HepG2 (cell line): ENCODE measurements around the gene DIP2C. TPM values are rescaled to one million over a fixed set of nuclear protein-coding genes. Genes with fewer than 3 reads are reported as not detected.

Experiments
- ARID4A ChIP-seq: sonication (generic); formaldehyde crosslinking; IDR thresholded peaks from 2 replicates; pipeline ENCODE4 v1.5.0; 2020; ENCODE audit warnings: mild to moderate bottlenecking, missing genetic modification reagents, borderline replicate concordance
- ATM ChIP-seq: fragments of 450-650 bp; IDR thresholded peaks from 2 replicates; pipeline ENCODE4 v1.7.1; 2017; ENCODE audit warnings: mild to moderate bottlenecking, borderline replicate concordance
- FOXA1 ChIP-seq, 2 experiments: fragments of 450-650 bp in 1 of 2; sonication (generic) in 1 of 2; formaldehyde crosslinking in 1 of 2; IDR thresholded peaks; 2 replicates each; pipeline versions ENCODE4 v1.4.0 to v1.6.1; 2016 to 2020; ENCODE audit warnings: missing genetic modification reagents in 1 of 2
- FUBP1 ChIP-seq: sonication (generic); formaldehyde crosslinking; IDR thresholded peaks from 2 replicates; pipeline ENCODE4 v1.5.1; 2020; ENCODE audit warnings: missing genetic modification reagents, mild to moderate bottlenecking, borderline replicate concordance
- HNF4A ChIP-seq: sonication (generic); formaldehyde crosslinking; IDR thresholded peaks from 2 replicates; pipeline ENCODE4 v1.4.0; 2020; ENCODE audit warnings: missing genetic modification reagents
- IKZF4 ChIP-seq: sonication (generic); formaldehyde crosslinking; IDR thresholded peaks from 2 replicates; pipeline ENCODE4 v1.5.1; 2020; ENCODE audit warnings: borderline replicate concordance, mild to moderate bottlenecking, low read depth, missing genetic modification reagents; ENCODE audit errors: not compliant biosample characterization
- LCORL ChIP-seq, 2 experiments: fragments of 450-650 bp in 1 of 2; sonication (generic) in 1 of 2; formaldehyde crosslinking in 1 of 2; IDR thresholded peaks; 2 replicates each; pipeline versions ENCODE4 v1.5.0 to v1.6.1; 2017 to 2020; ENCODE audit warnings: antibody characterized with exemption in 1 of 2, missing genetic modification reagents in 1 of 2
- MAX ChIP-seq: IDR thresholded peaks from 2 replicates; pipeline ENCODE4 v1.6.1; 2012; ENCODE audit warnings: inconsistent platforms
- MIER2 ChIP-seq: IDR thresholded peaks from 2 replicates; pipeline ENCODE4 v1.6.1; 2016; ENCODE audit warnings: missing biosample characterization, missing genetic modification reagents
- PHF21A ChIP-seq: sonication (generic); formaldehyde crosslinking; IDR thresholded peaks from 2 replicates; pipeline ENCODE4 v1.5.0; 2020; ENCODE audit warnings: mild to moderate bottlenecking, missing genetic modification reagents
- SAP130 ChIP-seq: IDR thresholded peaks from 2 replicates; pipeline ENCODE4 v1.6.1; 2016; ENCODE audit warnings: low read depth
- TRAFD1 ChIP-seq: sonication (generic); formaldehyde crosslinking; IDR thresholded peaks from 2 replicates; pipeline ENCODE4 v1.5.1; 2020; ENCODE audit warnings: missing genetic modification reagents, mild to moderate bottlenecking, borderline replicate concordance
- TSC22D2 ChIP-seq: sonication (generic); formaldehyde crosslinking; IDR thresholded peaks from 2 replicates; pipeline ENCODE4 v1.5.1; 2020; ENCODE audit warnings: missing genetic modification reagents, mild to moderate bottlenecking, borderline replicate concordance
- ZNF292 ChIP-seq: sonication (generic); formaldehyde crosslinking; IDR thresholded peaks from 2 replicates; pipeline ENCODE4 v1.8.1; 2022; ENCODE audit warnings: mild to moderate bottlenecking, low read depth, missing genetic modification reagents, borderline replicate concordance
- ZNF484 ChIP-seq: sonication (generic); formaldehyde crosslinking; IDR thresholded peaks from 2 replicates; pipeline ENCODE4 v1.5.1; 2020; ENCODE audit warnings: mild to moderate bottlenecking, low read depth, missing genetic modification reagents, borderline replicate concordance
- polyA plus RNA-seq, 8 experiments: library from polyadenylated mRNA; depleted of rRNA in 3 of 8; stranded (reverse) in 7 of 8; unstranded in 1 of 8; fragments of >200 nt; fragmentation: Illumina TruSeq in 4 of 8; extraction: Trizol in 4 of 8; gene quantifications; 2 replicates each; pipeline versions ENCODE4 v1.2.1 to v1.2.3, GENCODE V29; 2011 to 2016; ENCODE audit warnings: low read depth in 4 of 8, missing spikeins in 1 of 8, mixed read lengths in 1 of 8; ENCODE audit not compliant: insufficient read depth in 1 of 8
- total RNA-seq, 5 experiments: library from RNA; depleted of rRNA; stranded (reverse); fragments of >200 nt; fragmentation: Illumina TruSeq; extraction: Trizol; gene quantifications; 2 replicates each; pipeline ENCODE4 v1.2.3, GENCODE V29; 2016; ENCODE audit warnings: low read depth in 1 of 5

Gene DIP2C
- total and polyA plus RNA-seq, 2 of the 13 experiments (the other 11 are each of a cell fraction or from before 2014, with no cell fraction given) = 2.2 to 2.7 TPM

GRCh38 chr10:494149-494542, 195.3 kb downstream of the DIP2C start (continued):
- no peak for TF ChIP-seq IKZF4
- peak; percentile 39; the same call in 1 of the 2 replicates for TF ChIP-seq MAX
- TF ChIP-seq ZNF292 (CRISPR knock-in tag) = peak; percentile 30; the same call in 1 of the 2 replicates
- TF ChIP-seq LCORL (IDR thresholded peaks at IDR 0.05) = no peak
- peak; percentile 39; the same call in 1 of the 2 replicates for TF ChIP-seq LCORL (CRISPR knock-in tag; IDR thresholded peaks at IDR 0.05)
- no peak for TF ChIP-seq PHF21A
- no peak for TF ChIP-seq ZNF484
- TF ChIP-seq SAP130 (CRISPR knock-in tag) = 0 out of 2 replicates have a peak, but pooled peaks have one; percentile 18
- peak; percentile 49; the same call in 1 of the 2 replicates for TF ChIP-seq ARID4A
- no peak for TF ChIP-seq TSC22D2 (CRISPR knock-in tag)
- no peak for TF ChIP-seq FUBP1
- no peak for TF ChIP-seq ATM
- TF ChIP-seq MIER2 (CRISPR knock-in tag) = no peak
- no peak for TF ChIP-seq TRAFD1 (CRISPR knock-in tag)
- TF ChIP-seq FOXA1 (IDR thresholded peaks at IDR 0.05) = no peak
- TF ChIP-seq FOXA1 (CRISPR knock-in tag; IDR thresholded peaks at IDR 0.05) = 0 out of 2 replicates have a peak, but pooled peaks have one; percentile 20
- peak; percentile 66 for TF ChIP-seq HNF4A
